NCI-H1417 treated with DMSO at 0.1 percent for 48 hours (cell line): ENCODE data around the gene KRT74.

ENCODE experiments used
- DNase-seq: peaks from one replicate; lab custom pipeline; 2025; lab: John Stamatoyannopoulos, UW

Gene KRT74

DNA sequence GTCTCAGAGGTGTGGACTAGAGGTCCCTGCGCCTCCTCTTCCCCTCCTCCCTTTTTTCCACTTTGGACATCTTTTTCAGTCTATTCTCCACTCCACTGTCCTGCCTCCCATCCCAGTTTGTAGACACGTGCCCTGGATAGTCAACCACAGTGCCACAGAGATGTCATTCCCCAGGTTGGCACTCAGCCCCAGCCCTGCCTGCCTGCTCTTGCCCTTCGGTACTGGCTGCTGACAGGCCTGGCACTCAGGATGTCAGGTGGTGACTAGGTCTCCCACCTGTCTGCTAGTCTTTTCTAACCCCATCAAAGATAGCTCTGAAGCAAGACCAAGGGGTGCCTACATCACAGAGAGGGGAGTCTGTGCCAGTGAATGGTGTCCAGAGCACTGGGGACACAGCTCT lies 36.5 kb downstream of the KRT74 start:
- DNase-seq, result no peak

DNA sequence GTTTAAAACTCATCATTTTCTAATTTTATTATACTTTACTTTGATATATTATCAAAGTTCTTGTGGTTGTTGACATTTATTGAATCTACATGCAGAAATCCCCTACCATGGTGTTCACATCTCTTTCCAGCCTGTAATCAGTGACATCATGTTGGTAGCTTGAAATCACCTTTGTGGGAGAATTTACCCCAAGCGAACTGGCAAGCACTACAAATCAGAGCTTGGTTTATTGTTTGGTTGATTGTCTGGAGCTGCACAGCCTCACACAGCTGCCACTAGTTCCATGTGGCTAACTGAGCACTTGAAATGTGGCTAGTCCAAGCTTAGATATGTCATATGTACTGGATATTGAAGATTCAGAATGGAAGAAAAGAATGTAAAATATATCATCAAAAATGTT lies 38.1 kb downstream of the KRT74 start:
- DNase-seq, result no peak

DNA sequence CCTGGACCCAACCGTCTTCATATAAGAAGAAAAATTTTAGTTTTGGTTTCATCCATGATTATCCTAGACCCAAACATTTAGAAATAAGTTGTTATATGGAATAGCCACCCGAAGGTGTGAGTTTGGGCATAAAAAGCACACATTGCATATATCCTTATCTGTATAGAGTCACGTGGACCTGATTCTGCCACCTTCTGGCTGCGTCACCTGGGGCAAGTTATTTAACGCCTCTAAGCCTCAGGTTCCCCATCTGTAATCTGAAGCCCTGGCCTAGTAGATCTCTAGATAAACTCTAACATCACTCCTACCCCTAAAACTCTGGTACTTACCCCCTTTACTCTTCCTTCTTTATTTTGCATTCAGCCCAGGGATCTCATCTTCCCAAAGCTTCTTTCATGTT lies 39.2 kb downstream of the KRT74 start:
- no peak for DNase-seq

DNA sequence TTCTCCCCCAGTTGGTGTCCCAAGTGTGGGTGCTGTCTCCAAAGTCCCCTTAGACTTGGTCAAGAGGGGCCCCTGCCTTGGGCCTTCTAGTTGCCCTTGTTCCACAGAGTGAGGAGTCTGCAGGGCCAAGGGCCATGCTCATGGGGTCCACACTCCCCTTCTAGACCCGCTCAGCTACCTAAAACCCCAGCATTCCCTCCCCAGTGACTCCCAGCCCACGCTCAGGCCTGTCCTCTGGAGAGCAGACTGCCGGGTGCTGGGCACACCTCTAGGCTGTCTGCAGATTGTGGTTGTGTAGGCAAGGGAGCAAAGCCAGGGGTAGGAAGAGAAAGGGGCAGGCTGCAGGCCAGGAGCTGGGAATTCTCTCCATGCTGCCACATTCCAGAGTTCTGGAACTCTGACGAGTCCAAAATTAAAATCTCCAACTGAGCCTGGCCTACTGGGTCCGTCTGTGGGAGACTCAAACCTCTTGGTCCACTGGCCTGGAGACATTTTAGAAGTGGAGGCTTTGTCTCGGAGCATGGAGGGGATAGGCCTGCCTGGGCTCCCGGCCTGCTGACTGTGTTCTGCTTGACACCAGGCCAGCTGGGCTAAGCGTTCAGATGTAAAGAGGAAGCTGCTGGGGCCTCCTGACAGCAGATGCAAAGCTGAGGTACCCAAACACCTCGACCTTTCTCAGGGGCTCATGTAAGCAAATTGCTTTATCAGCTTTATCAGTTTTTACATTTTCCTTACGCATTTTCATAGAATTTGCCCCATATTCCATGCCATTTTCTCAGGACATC lies 39.8 kb downstream of the KRT74 start:
- DNase-seq, result no peak

DNA sequence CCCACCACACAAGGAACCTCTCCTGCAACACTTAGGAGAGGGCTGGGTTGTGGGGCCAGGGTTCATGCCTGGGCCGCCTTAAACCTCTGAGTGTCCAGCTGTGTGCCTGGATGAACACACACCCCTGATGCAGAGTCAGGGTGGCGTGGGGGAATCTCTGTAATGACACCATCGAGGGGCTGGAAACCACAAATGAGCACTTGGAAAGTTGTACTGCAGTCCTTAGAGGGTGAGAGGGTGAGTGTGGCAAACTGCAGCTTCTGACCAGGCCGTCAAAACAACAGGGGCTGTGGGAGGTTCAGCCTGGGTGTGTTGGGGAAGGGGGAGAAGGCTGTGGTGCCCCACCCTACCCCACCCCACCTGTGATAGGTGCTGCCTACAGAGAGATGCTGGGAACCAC lies 41.0 kb downstream of the KRT74 start:
- DNase-seq, result no peak

DNA sequence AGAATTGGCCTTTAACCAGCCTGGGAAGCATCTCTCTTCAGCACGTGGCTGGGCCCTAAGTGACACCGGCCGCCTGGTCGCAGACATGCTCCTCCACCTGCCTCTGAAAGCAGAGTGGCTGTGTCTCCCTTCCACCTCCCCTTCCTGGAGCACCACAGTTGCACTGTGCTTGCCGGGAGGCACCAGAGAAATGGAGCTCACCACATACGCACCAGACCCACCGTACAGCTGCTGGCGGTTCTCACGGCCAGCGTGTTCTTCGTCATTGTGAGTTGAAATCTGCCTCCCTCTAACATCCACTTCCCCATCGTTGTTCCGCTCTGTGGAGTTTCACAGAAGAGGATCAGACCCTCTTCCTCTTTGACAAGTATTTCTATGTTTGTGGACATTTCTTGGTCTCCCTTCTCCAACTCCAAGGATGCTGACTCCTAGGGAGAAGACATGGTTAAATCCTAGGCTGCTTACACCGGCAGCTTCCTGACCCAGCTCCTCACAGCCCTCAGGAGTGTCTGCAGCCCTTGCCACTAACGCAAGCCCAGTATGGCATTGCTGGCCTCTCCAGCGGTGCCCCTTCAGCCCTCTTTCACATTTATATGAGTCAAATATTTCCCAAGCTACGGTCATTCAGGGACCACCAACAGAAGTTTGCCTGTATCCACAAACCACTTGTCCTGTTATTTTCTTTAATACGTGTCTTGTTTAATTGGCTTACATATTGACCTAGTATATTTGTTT lies 41.9 kb downstream of the KRT74 start:
- DNase-seq, result no peak

DNA sequence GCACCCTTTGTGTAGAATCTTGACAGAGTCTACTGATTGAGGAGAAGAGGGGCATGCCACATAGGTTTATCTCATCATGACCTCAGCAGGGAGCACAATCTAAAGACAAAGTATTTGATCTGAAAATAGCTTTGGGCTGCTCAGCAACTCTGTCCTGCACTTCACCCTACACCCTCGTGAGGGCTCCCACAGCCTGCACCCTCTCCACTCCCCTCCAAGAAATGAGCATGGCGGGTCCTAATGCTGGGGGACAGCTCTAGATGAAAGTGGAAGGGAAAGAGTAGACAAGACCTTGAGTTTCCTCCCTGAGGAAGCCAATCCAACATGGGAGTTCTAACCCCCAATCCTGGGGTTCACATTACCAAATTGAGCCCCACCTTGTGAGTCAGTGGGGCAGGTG lies 42.7 kb downstream of the KRT74 start:
- DNase-seq, result no peak

DNA sequence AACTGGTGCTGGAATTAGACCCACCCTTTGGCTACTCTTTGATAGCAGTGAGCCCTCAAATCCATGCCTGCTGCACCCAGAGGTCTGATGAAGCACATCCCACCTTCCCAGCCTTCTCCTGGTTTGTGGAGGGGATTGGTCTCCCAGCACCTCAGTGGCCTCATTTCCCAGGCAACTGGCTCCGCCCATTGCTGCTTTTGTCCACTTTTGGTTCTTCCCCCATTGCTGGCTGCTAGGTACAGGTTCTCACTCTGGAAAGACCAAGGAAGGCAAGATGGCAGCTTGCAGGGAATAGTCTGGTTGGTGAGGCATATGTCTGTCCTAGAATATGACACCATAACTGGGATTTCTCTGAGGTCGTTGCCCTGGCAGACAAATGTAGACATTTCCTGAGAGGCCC lies 43.3 kb downstream of the KRT74 start:
- DNase-seq, result no peak

DNA sequence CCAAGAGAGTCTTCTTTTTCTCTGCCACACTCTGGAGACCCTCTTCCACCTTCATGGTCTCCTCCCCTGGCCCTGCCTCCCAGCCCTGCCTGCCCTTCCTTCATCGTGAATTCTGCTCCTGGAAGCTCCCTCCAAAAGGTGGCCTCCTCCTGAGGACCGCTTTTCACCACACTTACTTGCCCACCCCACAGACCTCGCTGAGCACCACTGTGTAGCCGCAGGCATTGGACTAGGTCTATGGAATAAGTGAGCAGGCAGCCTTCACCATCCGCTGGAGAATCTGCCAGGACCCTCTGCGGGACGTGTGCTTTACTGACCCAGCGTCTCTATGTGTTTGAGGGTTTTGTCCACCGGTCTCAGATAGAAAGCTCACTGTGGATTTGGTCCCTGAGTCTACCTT lies 43.8 kb downstream of the KRT74 start:
- DNase-seq, result no peak

DNA sequence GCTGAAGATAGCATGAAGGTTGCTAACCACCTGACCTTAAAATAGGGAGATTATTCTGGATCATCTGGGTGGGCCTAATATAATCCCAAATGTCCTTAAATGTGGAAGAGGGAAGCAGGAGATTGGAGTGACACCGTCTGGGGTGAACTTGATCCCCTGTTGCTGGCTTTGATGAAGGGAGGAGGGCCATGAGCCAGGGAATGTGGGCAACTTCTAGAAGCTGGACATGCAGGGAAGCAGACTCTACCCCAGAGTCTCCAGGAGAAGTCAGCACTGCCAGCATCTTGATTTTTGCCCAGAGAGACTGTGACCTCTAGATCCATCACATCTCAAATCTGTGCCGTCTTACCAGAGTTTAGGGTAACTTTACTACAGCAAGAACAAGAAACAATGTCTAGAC lies 44.2 kb downstream of the KRT74 start:
- no peak for DNase-seq

DNA sequence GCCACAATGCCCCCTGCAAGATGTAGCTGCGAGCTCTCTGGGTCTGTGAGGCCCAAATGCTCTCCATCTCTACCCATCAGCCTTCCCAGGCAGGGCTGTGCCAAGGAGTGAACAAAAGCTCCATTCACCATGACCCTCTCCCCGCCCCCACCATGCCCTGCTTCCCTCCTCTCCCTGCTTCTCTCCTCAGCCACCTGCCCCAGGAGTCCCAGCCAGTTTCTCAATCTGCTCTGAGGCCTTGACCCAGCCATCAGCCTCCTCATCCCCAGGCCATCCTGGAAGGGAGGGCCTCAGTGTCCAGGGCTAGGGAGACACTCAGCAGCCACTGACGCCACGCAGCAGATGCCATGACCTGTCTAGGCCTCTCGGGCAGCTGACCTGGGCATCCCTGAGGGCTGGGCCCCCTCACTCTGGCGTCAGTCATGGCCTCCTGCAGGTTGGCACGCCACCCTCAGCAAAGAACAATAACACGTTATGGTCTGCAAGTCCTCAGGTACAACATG lies 45.0 kb downstream of the KRT74 start:
- no peak for DNase-seq

DNA sequence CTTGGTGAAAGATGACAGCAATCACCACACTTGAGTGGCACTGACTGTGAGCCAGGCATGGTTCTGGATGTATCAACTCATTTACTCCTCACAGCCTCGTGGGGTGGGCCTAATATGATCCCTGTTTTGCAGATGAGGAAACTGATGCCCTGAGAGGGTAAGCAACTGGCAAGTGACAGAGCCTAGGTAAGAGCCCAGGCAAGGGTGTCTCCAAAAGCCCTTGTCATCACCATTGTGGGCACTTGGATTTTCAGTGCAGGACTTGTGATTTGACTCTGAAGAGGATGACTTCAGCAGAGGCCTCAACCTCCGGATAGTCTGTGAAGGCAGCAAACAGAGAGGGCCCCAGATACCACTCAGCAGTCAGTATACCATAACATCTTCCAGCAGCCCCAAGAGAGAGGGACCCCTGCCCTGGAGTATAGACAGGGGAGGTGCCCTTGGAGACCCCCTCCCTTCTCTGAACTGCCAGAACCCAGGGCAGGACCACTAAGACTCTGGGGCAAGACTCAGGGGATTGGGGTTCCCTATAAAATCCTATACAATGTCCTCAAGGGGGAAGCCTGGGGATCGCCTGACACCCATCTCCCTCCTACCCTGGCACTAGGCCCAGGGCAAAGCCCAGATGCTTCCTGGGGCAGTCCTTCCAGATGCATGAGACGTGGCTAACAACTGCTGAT lies 46.4 kb downstream of the KRT74 start:
- no peak for DNase-seq

DNA sequence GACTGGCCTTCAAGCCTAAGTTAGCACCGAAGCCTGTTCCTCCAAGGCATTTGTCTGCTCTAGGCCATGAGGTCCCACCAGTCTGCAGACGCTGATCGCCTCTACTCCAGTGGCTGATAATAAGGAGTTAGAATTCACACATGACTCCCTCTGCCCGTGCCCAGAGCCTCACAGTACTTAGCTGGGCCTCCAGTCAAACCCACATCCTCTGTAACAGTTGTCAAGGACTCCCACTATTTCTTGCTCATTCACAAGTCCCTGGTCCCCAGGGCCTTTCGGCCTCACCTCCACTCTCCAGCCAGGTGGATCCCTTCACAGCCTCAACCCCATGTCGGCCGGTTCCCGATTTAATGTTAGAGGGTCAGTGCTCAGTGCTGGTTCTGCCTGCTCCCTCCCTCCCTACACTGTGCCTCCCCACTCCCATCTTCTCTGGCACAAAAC lies 47.1 kb downstream of the KRT74 start:
- no peak for DNase-seq

DNA sequence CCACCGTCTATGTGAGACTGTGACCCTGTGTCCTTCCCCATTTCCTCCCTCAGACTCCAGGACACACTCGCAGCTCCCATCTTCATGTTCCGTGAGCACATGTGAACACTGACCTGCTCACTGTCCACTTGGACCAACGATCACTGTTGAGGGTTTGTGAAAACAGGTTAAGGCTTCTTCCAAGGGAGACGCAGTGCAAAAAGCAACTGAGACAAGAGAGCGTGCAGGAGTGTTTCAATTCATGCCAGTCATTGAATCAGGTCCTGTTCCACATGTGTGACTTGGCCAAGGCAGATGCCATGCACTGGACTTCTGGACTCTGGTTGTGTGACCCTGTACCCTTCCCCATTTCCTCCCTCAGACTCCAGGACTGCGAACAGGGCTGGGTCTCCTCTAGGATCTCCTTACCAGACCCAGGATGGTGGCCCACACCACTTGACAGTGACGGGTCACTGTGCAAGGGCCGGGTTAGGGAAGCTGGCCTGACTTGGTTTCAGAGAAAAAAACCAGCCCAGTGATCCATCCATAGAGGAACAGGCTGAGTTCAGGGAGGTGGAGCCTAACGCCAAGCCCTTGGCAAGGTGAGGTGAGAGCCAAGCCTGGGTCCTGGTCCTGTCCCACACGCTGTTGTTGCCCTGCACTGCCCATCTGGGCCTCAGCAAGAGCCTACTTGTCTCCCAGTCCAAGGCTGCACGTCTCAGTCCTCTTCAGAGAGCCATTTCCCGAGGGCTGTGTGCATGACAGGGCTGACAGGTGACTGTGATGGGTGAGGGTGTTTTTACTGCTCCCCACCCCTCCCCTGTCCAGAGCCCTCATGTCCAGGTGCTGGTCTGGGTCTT lies 47.8 kb downstream of the KRT74 start:
- no peak for DNase-seq

DNA sequence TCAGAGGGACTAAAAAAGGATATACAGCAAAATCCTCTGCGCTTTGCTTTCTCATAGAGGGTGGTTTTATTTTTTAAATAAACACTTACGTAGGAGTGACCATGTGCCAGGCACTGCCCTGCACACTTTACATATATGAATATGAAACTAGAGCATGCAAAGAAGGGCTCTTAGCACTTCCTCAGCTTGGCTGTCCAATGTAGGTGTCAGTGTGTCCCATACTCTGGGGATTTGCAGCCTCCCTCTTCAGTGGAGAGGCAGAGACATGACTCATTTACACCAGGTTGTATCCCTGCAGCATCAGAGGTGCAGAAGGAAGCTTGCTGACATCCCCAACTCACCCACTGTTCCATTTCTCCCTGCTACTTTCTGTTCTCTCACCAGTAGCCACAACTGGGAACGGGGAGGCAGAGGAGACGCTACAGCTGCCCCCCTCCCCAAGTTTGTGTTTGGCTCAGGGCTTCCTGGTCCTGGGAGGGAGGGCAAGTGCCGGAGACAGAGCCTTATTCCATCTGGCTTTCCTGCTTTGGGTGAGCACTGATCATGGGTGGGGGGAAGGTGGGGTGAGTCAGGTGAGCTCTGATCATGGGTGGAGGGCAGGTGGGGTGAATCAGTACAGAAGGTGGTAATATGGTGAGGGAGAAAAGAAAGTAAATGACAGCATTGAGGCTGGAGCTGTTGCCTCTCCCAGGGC lies 48.6 kb downstream of the KRT74 start:
- no peak for DNase-seq

DNA sequence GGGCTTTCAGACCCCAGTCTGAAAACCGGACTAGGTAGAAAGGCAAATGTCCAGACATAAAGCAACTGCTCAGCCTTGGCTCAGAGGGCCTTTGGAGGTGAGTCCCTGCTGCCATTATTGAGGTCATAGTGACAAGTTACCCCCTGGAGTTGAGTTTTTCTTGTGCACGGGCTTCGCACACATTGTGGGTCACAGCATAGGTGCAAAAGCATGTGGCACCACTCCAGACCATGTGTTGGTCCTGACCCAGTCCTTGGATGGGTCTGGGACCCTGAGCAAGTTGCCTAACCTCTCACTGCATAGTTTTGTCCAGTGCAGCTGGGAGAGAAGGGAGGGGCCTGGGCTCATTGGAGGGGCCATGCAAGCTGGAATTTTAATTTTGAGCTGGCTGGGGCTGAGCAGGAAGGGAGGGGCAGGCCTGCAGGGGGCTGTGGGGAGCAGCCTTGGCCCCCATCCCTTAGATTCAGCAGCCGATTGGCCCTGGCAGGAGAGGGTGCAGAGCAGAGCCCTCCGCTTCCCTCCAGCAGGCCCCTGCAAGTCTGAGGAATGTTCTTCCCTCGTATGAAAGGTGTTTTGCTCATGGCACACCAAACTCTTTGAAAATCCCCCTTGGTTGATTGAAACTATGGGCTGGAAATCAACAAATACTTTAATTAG lies 49.3 kb downstream of the KRT74 start:
- no peak for DNase-seq

DNA sequence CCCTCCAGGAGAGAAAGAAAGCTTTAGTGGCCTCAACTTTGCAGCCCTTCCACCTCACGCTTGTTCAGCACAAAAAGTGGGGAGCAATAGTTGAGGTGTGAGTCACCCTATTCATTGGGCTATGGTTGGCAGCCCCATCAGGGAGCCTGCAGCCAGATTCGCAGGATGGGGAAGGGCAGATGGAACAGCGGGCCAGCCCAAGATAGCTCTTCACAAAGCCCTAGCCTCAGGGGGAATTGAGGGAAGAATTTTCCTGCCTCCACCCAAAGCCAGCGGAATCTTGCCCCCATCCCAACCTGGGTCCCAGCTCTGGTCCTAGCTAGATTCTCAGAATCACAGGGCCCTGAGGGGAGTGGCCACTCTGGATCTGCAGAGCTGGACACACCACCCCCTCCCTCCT lies 49.8 kb downstream of the KRT74 start:
- no peak for DNase-seq

DNA sequence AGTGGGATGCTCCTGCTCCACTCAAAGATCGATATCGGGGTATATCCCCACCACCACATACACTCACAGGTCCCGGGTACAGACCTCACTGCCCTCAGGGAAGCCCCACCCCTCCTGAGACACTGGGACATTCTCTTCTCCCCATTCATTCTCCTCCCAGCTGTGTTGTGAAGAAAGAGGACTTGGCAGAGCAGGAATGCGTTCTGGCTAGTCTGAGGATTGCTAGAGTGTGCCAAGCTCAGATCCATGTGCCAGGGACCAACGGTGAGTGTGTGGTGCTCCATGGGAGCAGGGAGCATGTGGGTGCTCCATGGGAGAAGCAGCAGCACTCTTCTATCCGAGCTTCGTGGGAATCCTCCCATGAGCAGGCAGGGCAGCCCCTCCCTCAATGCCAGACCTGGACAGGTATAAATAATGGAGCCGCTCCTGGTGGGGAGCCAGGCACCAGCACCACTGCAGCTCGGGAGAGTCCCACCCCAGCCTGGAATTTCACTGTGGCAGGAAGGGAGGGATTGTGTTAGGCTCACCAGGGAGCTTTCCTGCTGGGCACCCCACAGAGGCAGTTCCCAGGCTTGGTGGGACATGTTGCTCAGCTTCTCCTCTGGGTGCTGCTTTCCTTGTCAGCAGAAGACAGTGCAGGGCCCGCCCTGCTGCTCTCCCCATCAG lies 51.2 kb downstream of the KRT74 start:
- no peak for DNase-seq

DNA sequence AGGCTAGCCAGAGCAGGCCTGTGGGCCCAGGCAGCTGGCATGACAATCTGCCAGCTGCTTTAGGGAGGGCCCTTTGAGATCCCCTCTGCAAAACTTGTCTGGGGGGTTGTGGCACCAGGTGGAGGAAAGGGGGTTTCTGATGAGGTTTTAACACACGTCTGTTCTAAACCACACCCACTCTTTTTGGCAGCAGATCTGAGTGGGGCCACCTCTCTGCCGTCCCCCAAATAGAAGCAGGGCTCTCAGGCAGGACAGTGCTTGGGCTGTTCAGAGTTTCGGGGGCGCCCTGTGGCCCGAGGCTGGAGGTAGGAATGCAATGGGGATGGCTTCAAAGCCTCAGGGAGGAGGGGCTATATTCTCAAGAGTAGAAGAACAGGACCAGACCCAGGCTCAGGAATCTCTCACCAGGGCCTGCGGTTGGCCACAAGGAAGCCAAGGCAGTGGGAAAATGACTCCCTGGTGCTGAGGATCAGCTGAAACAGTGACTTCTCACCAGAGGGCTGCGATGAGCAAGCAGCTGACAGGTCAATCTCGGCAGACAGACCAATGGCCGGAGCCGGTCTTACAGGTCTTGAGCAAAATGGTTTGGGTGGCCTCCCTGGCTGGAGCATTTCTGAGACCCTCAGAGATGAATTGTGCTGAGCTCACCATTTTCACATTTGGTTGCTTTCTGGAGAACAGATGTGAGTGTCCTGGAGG lies 51.9 kb downstream of the KRT74 start:
- no peak for DNase-seq

DNA sequence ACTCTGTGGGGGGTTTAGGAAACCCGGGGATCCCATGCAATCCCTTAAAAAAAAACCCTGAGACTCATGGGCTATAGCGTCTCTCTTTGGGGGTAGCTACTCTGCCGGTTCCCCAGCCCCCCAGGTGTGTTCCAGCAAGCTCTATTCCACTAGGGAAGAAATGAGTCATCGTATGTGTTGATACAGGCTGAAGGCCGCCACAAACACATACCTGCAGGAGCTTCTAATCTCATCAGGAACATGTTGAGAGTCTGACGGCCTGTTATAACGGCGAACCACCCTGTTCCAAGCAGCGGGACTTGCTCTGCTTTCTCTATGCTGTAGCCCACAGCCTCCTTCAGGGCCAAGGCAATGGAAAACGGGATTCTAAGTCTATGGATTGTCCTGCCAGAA lies 52.5 kb downstream of the KRT74 start:
- DNase-seq, result no peak
